GM19397 (cell line): Measurements from ENCODE around the gene CDH8.

Experiments used
- ATAC-seq: cut with Tn5 transposase; IDR thresholded peaks from one replicate; pipeline ENCODE4 v1.9.1; 2021; ENCODE audit warnings: mild to moderate bottlenecking, moderate library complexity; ENCODE audit not compliant: unreplicated experiment

The CDH8 gene

DNA sequence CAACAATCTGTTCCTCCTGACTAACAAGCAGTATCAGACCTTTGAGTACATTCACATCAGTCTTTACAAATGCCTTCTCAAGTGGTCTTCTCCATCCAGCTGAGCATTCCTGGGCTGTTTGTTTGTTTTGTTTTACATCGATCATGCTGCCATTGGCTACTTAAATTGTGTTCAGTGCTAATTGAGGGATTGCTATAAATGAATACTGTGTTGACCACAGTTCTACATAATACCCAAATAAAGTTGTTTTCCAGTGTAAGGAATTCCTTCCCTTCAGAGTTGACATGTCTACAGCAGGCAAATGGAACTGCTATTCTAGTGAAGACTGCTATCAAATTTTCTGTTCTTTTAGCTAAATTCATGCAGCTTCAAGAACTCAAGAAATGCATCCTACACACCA, 3.2 kb downstream of the CDH8 start:
- no peak for ATAC-seq

DNA sequence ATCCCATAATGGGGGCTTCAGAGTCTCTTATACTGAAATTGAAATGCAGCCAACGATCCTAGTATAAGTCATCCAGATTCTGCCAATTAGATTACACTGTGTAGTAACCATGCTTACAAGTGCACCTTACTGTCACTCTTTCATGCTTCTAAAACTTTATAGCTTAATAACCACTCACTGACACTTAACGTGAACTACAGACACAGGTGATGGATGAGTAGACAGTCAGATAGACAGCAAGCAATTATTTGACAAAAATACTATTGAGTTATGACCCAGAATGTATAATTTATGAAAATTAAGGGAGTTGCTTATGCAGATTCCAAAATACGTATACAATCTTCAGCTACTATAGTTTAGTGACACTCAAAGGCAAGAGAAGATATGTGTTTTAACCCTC, 6.3 kb downstream of the CDH8 start:
- no peak for ATAC-seq

DNA sequence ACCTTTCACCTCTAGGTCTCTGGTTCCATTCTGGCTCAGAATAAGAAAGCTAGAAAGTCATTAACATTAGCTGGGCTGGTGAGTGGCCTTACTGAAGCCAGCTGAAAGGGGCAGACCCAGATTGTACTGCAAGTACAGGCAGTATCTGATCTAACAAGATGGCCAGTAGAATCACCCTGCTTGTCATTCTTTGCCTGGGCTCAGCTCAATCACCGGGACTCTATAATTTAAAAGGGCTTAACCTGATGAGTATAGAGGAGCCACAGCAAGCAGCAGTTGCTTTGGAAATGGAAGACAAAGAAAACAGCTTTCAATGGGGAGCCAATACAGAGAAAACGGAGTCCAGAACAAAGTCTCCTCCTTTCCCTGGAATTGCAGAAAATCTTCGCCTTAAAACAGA, 13.6 kb downstream of the CDH8 start:
- ATAC-seq = no peak

DNA sequence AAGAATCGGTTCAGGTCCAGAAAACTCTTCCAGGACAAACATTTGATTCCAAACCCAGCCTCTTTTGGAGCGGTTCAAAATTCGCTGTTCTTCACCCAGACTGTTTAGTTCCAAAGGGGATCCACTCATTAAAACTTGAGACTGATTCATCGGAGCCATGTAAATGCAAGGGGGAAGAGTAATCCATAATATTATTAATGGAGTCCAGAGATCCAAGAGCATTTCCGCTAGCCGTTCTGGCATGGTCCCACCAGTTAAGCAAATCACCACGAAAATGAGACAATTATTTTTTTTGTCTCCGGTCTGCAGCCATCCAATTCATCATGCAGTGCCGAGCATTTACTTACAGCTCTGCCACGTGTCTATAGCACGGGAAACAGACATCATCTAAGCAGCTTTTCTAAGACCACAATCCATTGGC, 15.1 kb downstream of the CDH8 start:
- no peak for ATAC-seq

DNA sequence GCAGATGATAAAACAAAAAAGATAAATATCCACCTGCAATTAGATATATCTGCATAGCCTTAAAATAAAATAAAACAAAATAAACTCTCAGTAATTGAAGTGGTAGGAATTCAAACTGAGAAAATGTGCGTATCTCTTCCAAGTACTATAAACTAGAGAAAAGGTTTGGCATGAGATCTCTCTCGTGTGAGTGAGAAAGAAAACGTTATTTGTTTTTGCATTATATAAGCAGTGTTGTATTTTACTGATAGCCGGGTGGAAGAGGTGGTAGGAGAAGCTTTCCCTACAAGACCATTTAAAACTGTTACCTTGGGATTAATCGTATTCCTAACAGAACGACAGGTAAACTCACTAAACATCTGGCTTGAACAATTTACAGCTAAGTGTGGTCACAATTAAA, 15.6 kb downstream of the CDH8 start:
- no peak for ATAC-seq

DNA sequence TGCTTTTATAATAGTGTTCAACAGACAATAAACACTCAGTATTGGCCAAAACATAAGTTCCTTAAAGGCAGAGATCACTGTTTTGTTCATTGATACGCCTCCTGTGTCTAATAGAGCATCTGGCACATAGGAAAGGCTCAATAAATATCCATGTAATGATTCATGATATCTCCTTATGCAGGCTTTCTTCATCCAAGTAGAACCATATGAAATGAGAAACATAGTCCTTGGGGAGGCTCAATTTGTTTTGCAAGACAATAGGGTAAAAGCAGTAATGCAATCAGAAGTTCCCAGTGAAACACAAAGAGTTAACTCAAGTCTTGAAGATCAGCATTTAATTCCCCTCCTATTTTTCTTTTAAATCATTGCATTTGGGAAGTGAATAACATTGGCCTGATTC, 16.4 kb downstream of the CDH8 start:
- ATAC-seq = no peak

DNA sequence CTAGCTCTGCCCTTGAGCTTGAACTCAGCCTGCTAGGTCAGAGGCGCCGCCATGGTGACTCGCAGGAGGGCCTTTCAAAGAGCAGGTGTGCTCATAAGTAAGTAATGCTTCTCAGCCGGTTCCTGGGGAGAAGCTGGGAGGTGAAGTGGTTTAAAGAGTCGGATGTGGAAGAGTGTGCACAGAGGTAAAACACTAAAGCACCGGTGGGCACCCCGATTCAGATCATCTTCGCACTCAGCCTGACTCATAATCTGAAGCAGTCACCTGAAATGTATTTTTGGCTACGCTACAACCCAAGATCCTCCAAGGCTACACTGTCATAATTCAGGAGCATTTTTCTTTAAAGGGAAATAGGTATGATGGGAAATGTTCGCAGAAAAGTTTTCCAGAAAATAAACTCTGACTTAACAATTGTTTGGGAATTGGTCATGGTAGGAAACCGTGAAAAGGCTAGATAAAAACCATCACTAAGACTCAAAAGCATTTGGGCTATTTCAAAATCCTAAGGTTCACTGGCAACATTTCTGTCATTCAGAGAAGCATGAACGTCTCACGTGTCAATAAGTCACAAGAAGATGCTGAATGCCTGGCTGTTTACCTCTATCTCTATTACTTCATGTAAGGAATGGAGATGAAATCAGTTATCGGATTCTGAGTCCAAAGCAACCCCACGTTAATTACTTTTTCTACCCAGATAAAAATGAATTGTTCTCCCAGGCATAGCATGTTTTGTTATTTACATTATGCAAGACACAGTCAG, 17.8 kb downstream of the CDH8 start:
- ATAC-seq = no peak

DNA sequence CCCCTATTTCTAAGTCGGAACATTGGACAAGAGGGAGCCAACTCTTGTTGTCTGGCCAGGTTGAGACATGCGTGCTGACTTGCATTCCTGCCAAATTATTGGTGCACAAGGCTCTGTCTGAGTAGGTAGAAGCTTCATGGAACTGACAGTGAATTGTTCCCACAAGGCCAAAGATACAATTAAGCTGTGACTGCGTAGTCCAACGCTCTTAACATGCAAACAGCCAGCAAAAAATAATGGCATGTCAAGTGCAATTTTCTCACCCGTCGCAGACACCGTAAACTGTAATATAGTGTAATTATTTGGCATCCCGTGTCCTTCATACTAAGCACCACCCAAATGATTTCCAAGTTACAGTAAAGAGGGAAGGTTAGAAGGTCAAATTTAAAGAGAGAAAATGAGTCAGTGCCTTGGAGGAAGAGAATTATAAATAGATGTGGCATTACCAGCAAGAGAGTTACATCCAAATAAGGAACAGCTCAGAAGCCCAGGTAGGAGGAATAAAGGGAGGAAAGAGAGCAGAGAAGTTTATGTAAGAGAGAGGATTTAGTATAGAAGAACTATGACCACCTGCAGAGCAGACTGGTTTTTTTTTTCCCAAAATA, 21.8 kb downstream of the CDH8 start:
- ATAC-seq = no peak

DNA sequence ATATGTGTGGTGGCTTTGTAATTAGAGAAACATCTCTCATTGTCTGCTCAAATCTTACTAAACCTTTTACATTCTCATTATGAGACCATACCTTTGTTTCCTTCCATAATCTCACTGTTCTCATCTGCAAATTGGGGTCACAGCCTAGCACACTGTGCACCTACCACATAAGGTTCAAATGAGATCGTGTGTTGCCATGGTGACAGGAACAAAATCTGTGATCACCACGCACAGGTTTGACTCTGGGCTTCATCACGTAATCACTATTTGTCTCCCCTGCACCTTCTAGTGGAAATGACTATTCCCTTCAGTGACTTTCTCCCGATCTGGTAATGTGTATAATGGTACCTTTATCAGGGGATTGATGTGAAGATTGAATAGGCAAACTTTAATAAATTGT, 26.1 kb downstream of the CDH8 start:
- no peak for ATAC-seq

DNA sequence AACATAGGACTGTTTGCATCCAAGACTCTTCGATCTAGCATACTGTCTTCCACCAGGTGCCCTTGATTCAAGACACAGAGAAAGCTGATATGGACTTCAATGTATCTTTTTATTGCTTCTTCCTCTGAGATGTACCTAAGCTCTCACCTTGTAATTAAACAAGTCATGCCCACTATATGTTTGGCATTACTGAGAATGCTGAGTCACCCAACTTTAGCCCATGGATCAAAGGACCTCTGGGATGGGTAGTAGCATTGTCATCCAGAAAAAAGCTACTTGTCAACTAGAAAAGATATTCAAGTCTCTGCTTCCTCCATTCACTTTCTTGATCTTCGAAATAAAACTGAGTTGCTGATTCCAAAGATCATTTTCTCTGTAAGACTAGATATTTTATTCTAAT, 37.8 kb downstream of the CDH8 start:
- no peak for ATAC-seq

DNA sequence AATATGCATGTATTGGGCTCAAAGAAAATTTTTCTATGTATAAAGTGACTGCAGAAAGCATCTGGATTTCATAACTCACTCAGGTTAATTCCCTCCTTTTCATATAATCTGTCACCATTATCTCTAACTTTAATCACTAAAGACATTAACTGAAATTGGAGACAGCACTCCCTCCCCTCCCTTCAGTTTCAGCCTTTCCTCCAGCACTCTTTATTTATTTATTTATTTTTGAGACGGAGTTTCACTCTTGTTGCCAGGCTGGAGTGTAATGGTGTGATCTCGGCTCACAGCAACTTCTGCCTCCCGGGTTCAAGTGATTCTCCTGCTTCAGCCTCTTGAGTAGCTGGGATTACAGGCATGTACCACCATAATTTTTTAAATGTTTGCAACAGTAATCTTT, 43.1 kb downstream of the CDH8 start:
- ATAC-seq = no peak

DNA sequence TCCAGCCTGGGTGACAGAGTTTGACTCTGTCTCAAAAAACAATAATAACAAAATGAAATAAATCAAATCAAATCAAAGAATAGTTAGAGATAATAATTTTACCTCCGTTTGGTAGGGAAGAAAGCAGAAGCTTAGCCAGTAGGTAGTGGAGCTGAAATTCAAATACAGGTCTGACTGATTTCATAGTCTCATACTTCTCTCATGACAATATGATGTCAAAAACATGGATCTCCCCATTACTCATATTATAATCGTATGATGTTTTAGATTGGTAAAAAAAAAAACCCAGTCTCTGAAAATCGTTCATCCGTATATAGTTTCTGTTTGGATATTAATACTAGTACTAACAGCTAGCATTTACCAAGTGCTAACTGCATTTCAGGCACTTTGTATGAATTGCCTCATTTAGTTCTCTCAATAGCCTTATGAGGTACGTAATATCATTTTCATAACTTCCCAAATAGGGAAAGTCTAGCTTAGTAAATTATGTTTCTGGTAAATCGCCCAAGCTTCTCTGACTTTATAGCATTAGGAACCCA, 48.7 kb downstream of the CDH8 start:
- ATAC-seq = no peak

DNA sequence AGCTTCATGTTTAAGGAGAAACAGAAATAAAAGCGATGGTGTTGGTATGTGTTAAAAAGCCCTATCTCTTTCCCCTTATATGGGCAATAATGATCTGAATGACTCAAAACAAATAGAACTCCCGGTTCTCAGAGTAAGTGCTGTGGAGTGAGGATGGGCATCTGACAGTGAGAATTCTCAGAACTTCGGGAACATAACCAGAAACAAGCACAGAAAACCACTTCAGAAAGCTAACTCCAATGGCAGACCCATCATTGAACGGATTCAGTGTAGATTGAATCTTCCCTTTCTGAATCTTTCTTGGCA, 67.2 kb downstream of the CDH8 start:
- no peak for ATAC-seq

DNA sequence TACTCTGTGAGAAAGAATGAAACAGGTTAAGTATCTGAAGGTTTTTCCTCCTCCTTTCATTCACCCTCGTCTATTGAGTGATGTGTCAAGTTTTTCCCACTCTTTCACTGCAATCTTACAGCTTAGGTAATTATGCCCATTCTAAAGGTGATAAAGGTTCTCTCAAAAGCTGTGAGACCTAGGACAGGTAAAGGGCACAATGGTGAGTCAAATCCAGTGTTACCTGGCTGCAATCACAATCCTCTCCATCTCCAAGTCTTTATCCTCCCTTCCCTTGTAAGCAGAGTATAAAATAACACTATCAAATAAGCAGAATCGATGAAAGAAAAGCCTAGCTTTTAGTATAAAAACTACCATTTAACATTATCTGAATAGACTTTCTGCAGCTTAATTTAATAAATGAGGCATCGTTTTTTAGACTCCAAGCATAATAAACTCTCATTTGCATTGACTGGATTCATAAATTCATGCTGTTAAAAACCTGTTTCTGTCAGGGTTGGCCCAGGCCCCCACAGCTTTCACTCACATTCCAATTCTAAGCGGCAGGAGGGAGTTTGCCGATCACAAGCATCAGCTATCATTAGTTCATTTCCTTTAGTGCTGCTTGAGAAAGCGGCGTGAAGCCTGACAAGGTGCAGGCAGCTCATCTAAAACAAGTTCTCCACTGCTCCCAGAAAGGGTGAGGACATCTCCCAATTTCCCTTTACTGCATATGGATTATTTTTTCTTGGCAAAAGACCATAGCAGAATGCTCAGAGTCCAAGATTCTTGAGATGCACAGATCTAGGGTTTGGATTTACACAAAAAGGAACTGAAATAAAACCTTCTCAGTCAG, 67.8 kb downstream of the CDH8 start:
- no peak for ATAC-seq

DNA sequence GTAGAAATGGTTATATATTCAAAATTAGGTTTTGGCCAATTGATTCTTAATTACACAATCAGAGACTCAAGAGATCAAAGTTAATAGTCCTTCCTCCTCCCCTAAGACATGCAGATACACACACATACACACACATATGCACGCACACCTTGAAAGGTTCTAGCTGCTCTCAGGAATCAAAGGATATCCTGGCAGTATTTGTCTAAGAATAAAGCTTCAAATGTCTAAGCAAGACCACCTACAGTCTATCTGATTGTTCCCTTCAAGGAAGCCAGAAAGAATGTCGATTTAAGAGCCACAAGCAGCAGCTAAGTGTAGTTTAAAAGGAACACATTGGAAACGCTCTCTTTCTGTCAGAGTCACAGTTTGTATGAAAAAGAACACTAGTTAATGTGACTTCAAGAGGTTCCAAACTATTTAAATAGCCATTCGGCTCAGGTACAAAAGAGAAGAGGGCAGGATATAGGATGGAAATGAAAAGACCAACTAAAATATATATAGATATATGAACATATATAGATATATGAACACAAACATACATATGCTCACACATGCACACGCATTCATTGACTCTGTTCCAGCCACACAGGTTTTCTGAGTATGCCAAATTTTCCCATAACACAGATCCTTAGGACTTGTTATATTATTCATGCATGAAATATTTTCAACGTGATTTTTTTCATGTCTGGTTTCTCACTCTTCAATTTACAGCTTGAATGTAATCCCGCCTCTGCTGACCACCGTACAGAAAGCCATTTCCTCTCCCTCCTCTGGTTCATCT, 79.0 kb downstream of the CDH8 start:
- ATAC-seq = no peak

DNA sequence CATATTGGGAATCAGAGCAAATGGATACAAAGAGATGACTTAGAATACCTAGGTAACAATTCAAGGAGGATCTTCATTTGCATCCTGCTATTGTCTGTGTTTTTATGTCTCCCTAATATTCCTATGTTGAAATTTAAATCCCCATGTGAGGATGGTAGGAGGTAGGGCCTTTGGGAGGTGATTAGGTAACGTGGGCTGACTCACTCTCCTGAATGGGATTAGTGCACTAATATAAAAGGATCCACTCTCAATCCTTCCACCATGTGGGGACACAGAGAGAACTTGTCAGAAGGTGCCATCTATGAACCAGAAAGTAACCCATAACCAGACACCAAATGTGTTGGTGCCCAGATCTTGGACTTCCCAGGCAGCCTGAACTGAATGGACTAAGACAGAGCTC, 83.4 kb downstream of the CDH8 start:
- ATAC-seq = no peak

DNA sequence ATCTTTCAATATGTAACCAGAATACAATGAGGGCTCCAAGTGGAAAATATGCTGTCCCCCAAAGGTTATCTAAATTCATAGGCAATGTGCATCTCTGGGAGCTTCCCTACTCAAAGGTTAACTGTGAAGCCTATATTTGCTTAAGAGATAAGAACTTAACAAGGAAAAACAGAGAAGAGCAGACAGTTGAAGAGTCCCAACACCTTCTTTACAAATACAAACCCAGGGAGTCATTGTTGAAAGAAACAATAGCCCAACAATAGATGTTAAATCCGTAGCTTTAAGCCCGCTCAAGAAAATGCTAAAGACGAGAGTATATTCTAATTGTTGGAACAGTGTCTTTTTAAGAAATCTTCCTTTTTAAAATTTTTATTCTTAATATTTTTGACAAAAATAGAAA, 87.8 kb downstream of the CDH8 start:
- no peak for ATAC-seq

DNA sequence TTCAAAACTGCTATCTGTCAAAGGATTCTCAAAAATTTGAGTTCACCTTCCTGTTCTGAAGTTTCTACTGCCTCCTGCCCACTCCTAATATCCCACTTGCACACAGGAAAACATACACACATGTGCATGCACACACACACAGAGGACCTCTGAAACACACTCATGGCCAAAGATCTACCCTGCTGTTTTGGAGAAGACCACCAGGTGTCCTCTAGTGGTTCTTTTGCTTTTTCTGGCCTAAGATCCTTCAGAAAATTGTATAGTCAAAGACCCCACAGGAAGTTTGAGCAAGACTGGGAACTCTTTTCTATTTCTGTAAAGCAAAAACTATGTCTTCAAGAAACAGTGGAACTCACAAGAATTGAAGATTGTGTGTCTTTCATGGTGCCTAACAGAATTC, 90.2 kb downstream of the CDH8 start:
- no peak for ATAC-seq

DNA sequence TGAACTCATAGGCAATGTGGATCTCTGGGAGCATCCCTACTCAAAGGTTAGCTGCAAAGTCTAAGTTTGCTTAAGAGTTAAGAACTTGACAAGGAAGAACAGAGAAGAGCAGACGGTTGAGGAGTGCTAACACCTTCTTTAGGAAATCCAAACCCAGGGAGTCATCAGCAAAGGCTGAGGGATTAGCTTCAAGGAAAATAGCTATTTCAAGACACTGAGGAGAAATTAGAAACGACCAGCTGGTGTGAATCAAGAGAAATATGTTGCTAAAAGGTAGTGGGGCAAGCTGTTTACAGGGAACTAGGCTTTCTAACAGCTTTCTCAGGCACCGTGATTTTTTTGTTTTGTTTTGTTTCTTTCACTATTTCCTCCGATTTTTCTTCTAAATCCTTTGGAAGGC, 90.7 kb downstream of the CDH8 start:
- ATAC-seq = no peak

DNA sequence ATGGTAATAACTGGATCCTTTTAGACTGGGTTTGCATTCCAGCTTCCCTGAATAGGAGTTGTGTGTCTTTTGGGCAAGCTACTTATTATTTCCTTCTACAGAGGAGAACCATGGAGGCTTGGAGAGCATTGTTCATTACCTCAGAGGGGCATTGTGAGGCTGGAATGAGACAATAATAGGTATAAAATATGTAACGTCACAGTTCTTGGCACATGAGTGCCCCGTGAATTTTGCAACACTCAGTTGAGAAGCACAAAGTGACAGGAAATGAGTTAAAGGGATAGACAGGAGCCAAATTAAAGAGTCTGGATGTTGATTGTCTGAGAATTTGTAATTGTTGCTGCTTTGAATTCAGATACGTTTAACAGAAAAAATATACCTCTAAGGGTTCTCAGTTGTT, 92.2 kb downstream of the CDH8 start:
- ATAC-seq = no peak

DNA sequence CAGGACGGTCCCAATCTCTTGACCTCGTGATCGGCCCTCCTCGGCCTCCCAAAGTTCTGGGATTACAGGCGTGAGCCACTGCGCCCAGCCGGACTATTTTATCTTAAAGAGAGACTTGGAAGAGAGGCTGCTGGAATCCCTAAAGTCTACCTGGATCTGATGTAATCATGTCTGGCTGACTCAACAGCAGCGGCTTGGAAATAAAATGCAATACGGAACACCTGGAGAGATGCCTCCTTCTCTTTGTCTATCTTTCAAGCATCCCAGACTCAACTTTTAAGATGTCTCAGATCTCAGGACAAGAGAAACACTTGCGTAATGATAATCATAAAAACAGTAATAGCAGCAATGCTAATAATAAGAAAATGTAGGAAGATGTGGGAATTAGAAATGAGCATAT, 95.6 kb downstream of the CDH8 start:
- ATAC-seq = no peak
